NCI-H187 (cell line): Measurements from ENCODE around the gene TAF8.

ENCODE experiments used
- DNase-seq, 2 experiments: peaks; one replicate each; lab custom pipeline; 2025; lab: John Stamatoyannopoulos, UW

Gene TAF8

GRCh38 chr6:42051268-42051653 is 937 bp downstream of the TAF8 start:
- no peak for DNase-seq

GRCh38 chr6:42053601-42054000 is 3.3 kb downstream of the TAF8 start:
- DNase-seq, result no peak

GRCh38 chr6:42059743-42060142 is 9.4 kb downstream of the TAF8 start:
- no peak for DNase-seq

- DNase-seq, result no peak
These were observed 15.9 kb downstream of the TAF8 start for GRCh38 chr6:42066156-42066675.

- no peak for DNase-seq
These were observed 17.8 kb downstream of the TAF8 start for GRCh38 chr6:42068173-42068572.

GRCh38 chr6:42068872-42069522 is 18.7 kb downstream of the TAF8 start:
- no peak for DNase-seq

GRCh38 chr6:42071881-42072583 is 21.7 kb downstream of the TAF8 start:
- no peak for DNase-seq

- DNase-seq, result no peak
These were observed 23.0 kb downstream of the TAF8 start for GRCh38 chr6:42073287-42073686.

- peak; percentile 56 for DNase-seq
These were observed 25.0 kb downstream of the TAF8 start for GRCh38 chr6:42075159-42075838.

- no peak for DNase-seq
These were observed 28.1 kb downstream of the TAF8 start for GRCh38 chr6:42078386-42078785.

- DNase-seq, result no peak
These were observed 29.7 kb downstream of the TAF8 start for GRCh38 chr6:42079941-42080464.

- DNase-seq, result no peak
These were observed 33.2 kb downstream of the TAF8 start for GRCh38 chr6:42083530-42083929.

- no peak for DNase-seq
These were observed 34.6 kb downstream of the TAF8 start for GRCh38 chr6:42084889-42085288.

- DNase-seq, result no peak
These were observed 36.0 kb downstream of the TAF8 start for GRCh38 chr6:42086046-42087035.

GRCh38 chr6:42088101-42088591 is 37.8 kb downstream of the TAF8 start:
- no peak for DNase-seq

GRCh38 chr6:42090819-42091717 is 40.7 kb downstream of the TAF8 start:
- no peak for DNase-seq

GRCh38 chr6:42091718-42092023 is 41.3 kb downstream of the TAF8 start:
- no peak for DNase-seq

- no peak for DNase-seq
These were observed 43.4 kb downstream of the TAF8 start for GRCh38 chr6:42093582-42094329.

- DNase-seq, result no peak
These were observed 44.8 kb downstream of the TAF8 start for GRCh38 chr6:42095094-42095493.
